HG03039 (cell line): Measurements from ENCODE around the gene ARHGEF2.

ENCODE experiments used
- ATAC-seq: cut with Tn5 transposase; IDR thresholded peaks from one replicate; pipeline ENCODE4 v1.9.1; 2021; ENCODE audit warnings: mild to moderate bottlenecking, moderate library complexity; ENCODE audit not compliant: unreplicated experiment

The ARHGEF2 gene

DNA sequence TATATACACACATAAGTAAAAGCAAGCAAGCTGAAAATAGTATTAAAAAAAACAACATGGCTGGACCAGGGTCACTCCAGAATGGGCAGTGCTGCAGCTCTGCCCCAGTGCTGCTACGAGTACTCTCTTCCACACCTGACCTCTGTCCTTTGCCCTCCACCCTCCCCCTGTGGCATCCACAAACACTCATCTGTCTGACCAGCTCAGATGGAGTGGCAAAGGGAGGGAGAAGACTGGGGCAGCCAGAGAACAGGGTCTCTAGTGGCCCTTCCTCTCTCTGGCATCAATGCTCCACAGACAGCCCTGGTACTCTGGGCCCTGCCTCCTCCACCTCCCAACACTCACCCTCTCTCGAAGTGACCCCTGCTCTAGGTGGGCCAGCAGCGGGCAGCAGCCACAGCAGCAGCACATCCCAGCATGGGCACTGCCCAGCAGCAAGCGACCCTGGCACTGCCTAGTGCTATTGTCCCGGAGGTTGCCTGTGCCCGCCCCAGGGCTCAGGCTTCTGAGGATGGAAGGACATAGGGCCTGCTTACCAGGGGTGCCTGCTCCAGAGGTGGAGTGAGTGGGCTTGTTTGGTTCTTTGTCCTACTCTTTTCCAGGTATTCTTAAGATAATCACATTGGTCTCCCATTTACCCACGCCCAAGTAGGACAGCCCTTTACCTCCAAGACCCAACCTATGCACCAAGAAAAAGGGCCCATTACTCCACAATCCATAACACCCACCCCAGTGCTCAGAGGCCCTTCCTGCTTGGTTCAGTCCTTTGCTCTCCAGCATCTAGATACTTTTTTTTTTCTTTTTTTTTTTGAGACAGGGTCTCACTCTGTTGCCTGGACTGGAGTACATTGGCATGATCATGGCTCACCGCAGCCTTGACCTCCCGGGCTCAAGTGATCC, 6.2 kb downstream of the ARHGEF2 start:
- no peak for ATAC-seq

DNA sequence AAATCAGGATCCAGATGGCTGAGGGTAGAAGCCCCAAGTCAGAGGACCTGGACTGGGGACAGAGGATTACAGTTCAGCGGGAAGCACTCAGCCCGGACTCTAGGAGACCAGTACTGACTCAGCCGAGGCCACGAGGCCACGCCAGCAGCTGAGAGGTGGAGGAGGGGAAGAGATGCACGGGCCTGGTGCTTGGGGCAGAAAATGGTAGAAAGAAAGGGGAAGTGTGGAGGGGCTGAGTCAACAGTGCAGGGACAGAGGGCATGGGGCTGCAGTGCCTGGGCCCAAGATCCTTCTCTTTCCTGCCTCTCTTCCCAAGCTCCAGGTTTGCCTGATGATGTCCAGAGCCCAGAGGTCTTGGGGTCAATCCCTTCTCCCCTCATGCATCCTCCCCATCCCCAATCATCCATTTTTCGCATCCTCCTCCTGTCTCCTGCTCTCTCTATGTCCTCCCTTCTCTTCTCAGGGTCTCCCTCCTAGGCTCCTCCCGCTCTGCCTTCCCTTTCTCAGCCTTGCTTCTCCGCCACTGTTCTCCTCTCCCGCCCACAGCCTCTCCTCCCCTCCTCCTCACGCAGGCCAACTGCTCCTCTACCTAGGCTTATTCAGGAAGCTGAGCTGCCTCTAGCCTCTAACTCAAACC, 7.7 kb downstream of the ARHGEF2 start:
- no peak for ATAC-seq

DNA sequence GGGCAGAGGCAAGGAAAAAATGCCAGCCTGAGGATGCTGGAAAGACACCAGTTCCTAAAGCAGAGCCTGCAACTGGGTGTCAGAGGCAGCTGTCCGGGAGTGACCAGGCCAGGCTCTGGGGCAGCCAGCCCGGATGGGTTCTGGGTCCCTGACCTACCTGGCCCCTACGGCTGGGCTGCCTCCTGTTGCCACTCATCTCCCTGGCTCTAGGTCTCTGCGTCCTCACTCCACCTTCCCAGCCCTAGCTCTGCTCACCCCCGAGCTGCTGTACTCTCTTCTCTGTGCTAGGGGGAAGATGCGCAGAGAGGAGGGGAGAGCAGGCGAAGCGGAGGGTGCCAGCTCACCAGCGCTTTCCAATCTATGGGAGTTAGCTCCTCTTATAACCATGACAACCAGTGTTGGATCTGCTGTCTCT, 9.0 kb downstream of the ARHGEF2 start:
- no peak for ATAC-seq

DNA sequence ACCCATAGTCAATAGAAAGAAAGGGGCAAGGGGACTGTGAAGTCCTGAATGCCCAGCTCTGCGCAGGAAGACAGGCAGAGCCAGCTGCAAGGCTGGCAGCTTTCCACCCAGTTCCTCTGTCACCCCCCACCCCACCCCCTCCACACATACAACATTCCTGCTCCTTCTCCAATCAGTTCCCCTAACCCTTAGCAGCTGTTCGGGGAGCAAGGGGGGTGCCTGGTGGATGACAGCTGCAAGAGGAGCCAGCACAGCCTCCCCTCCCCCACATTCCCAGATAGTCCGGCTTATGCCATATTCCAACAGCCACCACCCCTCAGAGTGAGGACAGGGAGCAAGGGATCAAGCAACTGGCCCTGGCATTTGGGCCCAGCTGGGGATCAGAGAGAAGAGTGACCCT, 9.7 kb downstream of the ARHGEF2 start:
- no peak for ATAC-seq

DNA sequence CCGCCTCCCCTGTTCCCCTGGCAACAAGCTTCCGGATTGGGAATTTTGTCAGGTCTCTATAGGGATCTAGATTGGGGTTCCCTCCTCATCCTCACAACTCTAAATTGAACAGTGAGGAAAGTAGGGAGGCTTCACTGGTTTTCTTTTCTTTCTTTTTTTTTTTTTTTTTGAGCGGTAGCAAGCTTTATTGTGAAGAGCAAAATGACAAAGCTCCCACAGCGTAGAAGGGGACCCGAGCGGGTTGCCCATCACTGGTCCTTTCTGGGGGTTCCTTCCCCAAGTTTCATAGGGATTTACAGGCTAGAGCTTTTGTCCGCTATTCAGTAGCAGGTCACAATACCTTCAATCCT, 10.3 kb downstream of the ARHGEF2 start:
- ATAC-seq, result no peak

DNA sequence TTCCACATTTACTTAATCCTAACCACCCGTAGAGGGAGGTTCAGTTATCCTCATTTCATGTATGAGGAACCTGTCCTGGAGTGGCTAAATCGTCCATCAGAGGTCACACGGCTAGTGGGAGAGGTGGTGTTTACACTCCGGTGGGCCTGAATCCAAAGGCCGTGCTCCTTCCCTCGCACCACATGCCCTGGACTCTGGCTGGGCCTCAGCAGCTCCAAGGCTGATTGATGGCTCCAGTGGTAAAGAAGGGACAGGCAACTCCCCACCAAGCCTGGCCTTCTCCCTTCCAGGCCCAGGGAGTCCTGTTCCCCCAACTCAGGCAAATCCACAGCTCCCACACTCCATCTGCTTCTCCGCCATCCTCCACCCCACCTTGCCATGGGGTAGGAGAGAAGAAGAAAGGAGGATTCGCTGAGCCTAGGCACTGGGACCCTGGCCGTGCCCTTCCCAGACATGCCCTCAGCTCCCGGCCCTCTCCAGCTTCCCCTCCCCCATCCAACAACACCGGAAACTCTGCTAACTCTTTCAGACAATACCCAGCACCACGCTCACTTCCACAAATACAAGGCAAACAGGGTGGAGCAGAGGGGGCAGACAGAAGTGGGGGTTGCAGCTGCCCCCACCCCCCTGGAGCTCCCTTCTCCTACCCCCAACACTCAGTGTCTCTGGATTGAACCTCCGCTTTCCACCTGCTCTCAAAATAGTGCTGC, 10.9 kb downstream of the ARHGEF2 start:
- ATAC-seq, result no peak

DNA sequence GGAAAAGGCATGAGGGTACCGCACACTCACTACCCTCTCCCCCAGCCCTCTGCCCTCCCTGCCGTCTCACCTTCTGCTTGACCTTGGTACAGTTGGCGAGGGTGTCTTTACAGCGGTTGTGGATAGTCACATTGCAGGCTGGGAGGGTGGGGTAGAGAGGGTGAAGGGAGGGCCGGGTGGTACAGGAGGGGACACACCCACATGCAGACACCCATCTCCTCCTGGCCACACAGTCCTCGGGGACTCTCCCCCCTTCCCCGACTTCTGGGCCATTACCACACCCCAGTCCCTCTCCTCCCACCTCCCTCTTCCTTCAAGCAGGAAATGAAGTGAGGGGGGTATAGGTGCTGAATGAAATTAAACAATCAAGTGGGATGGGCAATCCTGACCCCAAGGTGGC, 11.6 kb downstream of the ARHGEF2 start:
- no peak for ATAC-seq

DNA sequence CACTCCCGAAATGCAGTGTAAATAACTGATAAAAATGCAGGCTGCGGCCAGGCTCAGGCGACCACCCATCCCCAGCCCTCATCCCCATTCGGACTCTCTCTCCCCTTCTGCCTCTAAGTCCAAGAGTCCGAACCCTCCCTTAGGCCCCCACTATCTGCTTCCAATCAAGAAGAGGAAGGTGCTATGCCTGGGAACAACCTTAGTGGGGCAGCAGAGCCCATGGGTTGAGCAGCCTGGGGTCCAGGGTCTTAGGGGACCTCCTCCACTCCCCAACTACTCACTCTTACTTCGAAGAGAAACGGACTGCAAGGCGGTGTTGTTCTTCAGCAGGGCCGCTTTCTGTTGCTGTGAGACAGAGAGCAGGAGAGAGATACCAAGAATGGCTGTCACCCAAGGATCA, 12.2 kb downstream of the ARHGEF2 start:
- ATAC-seq, result no peak

DNA sequence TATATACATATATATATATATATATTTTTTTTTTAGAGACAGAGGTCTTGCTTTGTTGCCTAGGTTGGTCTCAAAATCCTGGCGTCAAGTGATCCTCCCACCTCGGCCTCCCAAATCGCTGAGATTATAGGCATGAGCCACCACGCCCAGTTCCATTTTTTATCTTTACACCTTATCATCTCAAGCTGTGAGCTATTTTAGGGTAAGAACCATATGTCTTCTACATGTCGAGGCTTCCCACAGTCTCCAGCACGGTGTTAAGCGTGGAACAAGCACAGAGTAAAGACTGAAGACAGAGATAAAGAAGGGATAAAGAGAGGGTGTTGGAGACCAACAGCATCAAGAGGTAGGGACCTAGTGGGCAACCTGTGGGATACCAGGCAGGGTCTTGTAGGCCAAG, 14.2 kb downstream of the ARHGEF2 start:
- no peak for ATAC-seq

DNA sequence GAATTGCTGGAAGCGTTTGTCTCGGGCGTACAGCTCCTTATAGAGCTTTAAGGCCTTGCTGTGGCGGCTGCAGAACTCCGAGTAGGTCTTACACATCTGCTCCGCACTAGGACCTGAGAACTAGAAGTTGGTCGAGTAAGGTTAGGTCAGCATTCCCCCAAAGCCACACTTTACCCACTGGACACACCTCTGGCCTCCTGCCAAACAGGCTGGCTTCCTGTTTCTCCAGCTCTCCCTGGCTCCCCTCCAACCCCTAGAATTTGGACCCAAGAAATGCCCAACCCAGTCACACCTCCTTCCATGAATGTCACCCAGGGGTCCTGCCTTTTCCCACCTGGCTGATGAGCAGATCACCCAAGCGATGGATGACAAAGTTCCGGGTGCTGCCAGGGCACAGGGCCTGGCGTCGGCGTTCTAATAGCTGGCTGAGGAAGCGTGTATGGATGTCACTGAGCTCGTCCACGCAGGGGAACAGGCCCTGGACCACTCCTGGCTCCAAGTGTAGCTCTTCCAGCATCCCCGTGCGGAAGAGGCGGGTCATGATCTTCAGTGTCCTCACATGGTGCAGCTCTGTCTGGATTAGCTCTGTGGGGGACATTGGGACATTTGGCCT, 15.6 kb downstream of the ARHGEF2 start:
- no peak for ATAC-seq

DNA sequence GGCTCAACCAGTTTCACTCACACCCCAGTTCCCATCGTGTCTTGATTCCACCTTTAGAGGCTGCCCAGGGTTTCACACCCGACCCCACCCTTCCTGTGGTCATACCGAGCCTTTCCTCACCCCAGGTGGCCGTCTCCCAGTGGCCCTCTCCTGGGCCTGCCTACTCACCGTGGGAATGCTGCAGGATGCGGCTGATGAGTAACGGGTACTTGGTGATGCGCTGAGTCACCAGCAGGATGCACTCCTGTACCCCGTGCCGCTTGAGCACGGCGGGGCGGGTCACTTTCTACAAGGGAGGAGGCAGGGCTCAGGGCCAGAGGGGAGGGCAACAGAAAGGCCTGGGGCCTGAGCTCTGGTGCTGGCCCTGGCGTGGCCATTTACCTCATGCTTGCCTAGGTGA, 16.4 kb downstream of the ARHGEF2 start:
- ATAC-seq, result no peak

DNA sequence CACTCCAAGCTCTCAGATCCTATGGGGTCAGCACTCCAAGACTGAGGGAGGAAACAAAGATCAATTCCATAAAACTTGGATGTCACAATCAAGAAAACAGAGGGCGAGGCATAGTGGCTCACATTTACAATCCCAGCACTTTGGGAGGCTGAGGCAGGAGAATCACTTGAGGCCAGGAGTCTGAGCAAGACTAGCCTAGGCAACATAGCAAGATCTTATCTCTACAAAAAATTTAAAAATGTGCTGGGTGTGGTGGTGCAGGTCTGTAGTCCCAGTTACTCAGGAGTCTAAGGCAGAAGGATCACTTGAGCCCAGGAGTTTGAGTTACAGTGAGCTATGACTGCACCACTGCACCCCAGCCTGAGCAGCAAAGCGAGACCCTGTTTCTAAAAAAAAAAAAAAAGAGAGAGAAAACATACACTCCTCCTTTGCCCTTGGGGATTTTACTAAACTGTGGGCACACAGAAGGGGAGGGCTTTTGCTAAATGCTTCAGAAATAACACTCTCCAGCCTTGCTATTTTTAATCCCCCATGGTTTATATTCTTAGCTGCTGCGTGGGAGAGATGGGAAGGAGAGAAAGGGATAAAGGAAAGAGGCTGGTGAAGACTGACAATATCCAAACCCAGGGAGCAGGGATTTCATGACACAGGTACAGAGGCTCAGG, 18.1 kb downstream of the ARHGEF2 start:
- no peak for ATAC-seq

DNA sequence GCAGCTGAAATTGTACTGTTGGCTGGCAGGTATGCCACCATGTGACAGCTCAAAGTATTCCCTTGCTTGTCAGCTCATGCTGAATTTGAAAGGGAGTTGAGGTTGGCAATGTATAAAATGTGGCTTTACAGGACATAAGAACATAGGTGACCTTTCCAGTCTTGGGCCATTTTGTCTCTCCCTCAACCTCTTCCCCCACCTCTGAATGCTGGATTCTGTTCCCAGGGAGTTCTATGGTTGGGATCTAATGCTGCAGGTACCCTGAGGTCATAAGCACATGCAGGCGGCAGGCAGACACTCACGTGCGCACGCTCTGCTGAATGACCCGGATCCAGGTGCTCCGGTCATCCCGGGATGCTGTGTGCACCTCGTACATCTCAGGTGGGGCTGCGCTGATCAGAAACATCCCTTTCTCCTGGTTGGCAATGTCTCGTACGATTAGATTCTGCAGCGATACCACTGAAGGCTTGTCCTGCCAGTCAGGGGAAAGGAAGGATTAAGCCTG, 20.9 kb downstream of the ARHGEF2 start:
- ATAC-seq, result no peak

DNA sequence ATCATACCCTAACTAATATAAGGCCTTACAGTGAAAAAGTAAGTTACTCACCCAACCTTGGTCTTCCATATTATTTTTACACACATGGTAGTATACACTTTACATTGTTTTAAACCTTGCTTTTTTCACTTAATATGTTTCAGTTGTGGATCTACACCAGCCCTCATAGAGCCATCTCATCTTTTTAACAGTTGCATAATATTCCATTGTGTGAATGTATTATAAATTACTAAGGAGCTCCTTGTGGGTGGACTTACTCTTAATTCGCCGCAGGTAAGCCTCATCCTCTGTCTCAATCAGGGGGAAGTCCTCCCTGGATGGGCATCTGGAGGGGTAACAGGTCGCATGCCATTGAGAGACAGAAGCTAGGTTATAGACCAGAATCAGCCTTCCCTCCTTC, 23.7 kb downstream of the ARHGEF2 start:
- ATAC-seq, result no peak

DNA sequence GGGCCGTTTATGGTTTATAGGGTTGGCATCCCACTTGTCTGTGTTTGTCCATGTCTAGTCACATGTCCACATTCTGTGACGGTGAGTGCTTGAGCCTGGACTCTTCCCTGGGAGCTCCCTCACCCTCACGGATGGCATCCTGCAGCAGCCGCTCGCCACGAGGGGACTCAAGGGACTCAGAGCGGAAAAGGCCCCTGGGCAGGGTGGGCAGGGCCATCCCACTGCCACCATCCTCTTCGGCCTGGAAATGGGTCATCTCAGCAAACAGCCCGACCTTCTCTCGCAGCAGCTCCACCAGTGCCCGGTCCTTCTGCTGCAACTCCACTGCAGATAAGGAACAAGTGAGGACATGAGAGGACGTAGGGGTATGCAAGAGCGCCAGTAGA, 25.8 kb downstream of the ARHGEF2 start:
- no peak for ATAC-seq

DNA sequence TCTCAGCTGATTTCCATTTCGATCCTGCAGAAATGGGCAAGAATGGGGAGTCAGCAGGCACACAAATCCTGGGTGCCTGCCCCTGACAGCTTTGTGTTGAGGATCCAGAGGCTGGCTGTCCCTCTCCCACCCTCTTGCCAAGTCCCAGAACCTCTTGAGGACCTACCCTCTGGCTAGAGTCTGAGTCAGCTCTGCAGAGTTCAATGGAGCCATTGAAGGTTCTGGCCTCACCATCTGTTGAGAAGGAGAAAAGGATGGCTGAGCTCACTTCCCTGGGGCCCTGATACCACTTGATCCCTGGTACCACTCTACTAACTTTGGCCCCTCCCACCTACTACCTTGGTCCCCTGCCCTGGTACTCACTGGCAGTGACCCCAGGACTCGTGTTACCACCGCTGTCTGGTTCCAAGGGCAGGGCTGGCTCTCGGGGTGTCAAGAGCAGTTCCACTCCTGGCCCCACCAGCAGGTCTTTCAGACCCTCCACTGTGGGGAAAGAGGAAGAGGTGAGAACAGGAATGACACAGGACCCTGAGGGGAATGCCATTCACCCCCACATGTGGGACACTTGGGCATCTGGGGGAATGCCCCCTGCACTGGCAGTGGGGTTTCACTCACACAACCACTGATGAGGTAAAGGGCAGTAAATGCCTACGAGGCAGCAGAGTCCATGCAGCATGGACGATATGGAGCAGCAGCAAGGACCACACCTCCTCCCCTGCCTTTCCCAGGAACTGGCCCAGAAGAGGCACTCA, 26.4 kb downstream of the ARHGEF2 start:
- ATAC-seq, result no peak

DNA sequence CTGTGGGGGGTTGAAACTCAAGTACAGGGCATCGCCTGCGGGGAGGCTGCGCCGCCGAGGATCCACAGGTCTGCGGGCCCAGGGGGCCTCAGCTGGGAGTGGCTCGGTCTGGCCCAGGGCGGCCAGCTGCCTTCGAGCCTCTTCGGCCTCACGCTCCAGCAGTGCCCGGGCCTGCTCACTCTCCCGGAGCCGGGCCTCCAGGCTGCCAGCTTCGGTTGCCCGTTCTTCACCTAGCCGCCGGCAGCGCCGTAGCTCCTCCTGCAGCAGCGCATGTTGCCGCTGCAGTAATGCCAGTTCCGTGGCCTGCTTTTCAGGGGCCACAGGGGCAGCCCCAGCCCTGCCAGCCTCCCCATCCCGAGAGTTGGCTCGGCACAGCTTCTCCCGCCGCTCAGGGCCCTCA, 27.5 kb downstream of the ARHGEF2 start:
- ATAC-seq, result no peak

DNA sequence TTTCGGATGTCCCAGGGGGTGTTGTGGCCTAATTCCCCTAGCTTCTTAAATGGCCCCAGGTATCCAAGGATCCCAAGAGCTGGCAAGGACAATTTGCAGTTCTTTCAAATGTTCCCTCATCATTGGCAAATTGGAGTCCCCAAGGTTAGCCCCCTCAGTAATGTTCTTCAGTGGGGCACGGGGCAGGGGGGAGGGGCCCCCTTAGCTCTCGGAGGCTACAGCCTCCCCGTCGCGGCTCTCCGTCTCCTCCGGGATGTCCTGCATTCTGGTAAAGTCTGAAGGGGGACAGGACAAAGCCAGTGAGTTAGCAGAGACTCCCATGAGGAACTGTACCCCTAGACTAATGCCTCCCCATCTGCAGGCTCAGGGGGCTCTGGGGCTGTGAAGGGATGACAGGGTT, 30.6 kb downstream of the ARHGEF2 start:
- ATAC-seq, result no peak

DNA sequence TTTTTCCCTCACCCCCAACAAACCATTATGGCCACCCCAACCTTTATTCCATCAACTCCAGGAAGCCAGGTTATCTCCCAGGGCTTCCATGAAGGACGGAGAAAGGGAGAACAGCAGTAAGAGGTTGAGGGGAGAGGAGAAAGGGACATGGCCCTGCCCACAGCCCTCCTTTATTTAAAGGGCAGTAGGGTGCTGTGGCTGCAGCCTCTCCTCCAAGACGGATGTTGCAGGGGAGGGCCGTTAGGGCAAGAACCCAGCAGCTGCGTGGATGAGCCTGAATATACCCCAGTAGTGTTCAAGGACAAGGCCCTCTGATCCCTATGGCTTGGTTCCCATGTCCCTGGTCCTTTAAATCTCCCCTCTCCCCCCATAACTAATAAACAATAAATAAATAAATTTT, 31.1 kb downstream of the ARHGEF2 start:
- ATAC-seq, result no peak

DNA sequence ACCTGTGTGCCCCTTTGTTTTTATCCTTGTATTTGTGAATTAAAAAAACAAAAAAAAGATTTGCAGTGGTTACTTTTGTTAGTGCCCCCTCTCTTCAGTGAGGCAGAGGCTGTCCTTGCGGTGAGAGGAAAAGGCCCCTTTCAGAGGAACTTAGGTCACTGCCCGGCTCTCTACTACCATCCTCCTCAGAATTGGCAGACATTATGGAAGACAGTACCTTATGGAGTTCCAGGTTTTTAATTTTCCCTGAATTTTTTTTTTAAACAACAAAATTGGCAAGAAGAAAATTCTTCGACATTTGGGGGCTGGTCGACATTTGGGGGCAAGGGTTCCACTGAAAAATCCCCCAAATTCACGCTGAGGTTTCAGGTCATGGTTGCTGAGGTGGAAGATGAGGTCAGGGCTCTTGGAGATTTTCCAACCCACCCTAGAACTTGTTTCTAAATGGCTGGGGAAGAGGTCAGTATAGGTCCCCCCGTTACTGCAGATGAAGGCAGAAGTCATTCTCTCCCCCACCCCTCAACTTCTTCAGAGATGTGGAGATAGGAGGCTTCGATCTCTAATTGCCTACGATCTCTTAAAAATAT, 31.6 kb downstream of the ARHGEF2 start:
- ATAC-seq, result no peak
